Bronchial epithelial cell (primary cell): ENCODE data around the gene C3orf22. TPM values are rescaled to one million over a fixed set of nuclear protein-coding genes. Genes with fewer than 3 reads are reported as not detected.
A peak's percentile ranks its signal among the peaks of the same experiment; 100 is the strongest.

ENCODE experiments used
- DNase-seq: peaks from one replicate; pipeline ENCODE4 v3.0.0-alpha.2; 2010; ENCODE audit warnings: low read depth
- FAIRE-seq: peaks from 2 replicates; lab custom pipeline; 2011; peaks lifted over from hg19 to GRCh38; lab: Jason Lieb, UNC
- H3K27me3 ChIP-seq: 2 replicates; pipeline ENCODE4 v1.5.1; 2011; ENCODE audit warnings: low read length; ENCODE audit not compliant: control insufficient read depth, insufficient read depth
- H3K36me3 ChIP-seq: 2 replicates; pipeline ENCODE4 v1.5.1; 2011; ENCODE audit warnings: low read length; ENCODE audit not compliant: control insufficient read depth, insufficient read depth
- H3K4me3 ChIP-seq: 2 replicates; pipeline ENCODE4 v1.5.1; 2011; ENCODE audit warnings: mild to moderate bottlenecking, low read depth, low read length, control low read depth
- total RNA-seq: library from RNA; depleted of rRNA; stranded (reverse); fragments of >200 nt; gene quantifications from 2 replicates; pipeline ENCODE4 v1.2.1, GENCODE V29; 2014
- TF ChIP-seq, protein P1 (sequence below): IDR thresholded peaks from 2 replicates; pipeline ENCODE4 v1.5.1; 2011; ENCODE audit warnings: mild to moderate bottlenecking, moderate library complexity, low read length, control low read depth, inconsistent platforms; ENCODE audit not compliant: insufficient read depth, severe bottlenecking

C3orf22 gene
- total RNA-seq, 1 donor from 2014 or later: not detected

DNA sequence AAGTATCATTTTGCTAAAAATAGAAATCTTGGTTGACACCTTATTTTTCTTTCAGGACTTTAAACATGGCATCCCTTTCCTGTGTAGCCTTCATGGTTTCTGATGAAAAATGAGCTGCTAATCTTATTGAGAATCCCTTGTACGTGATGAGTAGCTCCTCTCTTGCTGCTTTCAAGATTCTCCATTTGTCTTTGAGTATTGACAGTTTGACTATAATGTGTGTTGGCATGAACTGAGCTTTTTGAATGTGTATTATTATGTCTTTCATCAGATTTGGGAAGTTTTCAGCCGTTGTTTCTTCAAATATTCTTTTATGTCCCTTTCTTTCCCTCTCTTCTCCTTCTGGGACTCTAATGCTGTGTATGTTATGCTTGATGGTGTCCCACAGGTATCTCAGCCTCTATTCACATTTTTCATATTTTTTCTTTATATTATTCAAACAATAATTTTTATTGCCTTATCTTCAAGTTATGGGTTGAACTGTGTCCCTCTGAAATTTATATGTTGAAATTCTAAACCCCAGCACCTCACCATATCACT is 4.1 kb upstream of the C3orf22 start:
- TF ChIP-seq, protein P1, sequence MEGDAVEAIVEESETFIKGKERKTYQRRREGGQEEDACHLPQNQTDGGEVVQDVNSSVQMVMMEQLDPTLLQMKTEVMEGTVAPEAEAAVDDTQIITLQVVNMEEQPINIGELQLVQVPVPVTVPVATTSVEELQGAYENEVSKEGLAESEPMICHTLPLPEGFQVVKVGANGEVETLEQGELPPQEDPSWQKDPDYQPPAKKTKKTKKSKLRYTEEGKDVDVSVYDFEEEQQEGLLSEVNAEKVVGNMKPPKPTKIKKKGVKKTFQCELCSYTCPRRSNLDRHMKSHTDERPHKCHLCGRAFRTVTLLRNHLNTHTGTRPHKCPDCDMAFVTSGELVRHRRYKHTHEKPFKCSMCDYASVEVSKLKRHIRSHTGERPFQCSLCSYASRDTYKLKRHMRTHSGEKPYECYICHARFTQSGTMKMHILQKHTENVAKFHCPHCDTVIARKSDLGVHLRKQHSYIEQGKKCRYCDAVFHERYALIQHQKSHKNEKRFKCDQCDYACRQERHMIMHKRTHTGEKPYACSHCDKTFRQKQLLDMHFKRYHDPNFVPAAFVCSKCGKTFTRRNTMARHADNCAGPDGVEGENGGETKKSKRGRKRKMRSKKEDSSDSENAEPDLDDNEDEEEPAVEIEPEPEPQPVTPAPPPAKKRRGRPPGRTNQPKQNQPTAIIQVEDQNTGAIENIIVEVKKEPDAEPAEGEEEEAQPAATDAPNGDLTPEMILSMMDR: no peak
- DNase-seq: no peak
- Histone ChIP-seq H3K36me3 (no peaks in the 10 kb centered on the region), H3K27me3 (peaks cover 5% of the 10 kb centered on the region), H3K4me3 (no peak overlapping the region)
- FAIRE-seq: no peak

DNA sequence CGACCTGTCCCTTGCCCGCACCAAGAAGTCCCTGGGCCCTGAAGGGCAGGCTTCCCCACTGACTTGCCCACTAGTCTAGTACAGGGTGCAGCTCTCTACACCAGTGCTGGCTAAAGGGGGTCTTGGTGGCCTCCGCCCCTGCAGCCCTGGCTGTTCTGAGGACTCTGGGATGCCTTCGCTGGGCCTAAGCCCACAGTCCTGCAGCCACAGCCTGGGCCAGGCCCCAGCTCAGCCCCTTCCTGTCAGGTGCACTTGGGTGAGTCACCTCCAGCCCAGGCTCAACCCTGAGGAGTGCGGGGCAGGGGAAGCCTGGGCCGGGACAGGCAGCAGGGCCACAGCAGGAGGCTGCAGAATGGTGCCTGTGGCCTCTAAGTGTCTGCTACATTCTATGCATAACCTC is 971 bp downstream of the C3orf22 start:
- FAIRE-seq (no peak), DNase-seq (no peak)
- H3K4me3 ChIP-seq: no peak overlapping the region
- no peaks in the 10 kb centered on the region for H3K27me3 ChIP-seq
- TF ChIP-seq, protein P1: no peak
- no peaks in the 10 kb centered on the region for H3K36me3 ChIP-seq

DNA sequence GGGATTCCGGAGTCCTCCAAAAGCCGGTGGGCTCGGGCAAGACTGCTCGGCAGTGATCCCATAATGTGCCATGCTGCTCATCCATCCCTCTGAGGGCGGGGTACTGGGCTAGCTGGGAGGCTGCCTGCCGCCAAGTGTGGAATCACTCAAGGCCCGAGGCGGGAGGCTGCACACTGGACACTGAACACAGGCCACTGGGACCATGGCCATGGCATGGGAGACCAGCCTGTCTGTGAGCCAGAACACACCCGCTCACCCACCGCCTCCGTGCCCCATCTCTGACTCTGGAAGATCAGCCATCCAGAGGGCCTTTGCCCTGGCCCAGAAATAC is 1.4 kb downstream of the C3orf22 start:
- H3K36me3 ChIP-seq: no peaks in the 10 kb centered on the region
- DNase-seq: no peak
- no peak overlapping the region for H3K4me3 ChIP-seq
- FAIRE-seq: no peak
- TF ChIP-seq, protein P1: no peak
- no peaks in the 10 kb centered on the region for H3K27me3 ChIP-seq

DNA sequence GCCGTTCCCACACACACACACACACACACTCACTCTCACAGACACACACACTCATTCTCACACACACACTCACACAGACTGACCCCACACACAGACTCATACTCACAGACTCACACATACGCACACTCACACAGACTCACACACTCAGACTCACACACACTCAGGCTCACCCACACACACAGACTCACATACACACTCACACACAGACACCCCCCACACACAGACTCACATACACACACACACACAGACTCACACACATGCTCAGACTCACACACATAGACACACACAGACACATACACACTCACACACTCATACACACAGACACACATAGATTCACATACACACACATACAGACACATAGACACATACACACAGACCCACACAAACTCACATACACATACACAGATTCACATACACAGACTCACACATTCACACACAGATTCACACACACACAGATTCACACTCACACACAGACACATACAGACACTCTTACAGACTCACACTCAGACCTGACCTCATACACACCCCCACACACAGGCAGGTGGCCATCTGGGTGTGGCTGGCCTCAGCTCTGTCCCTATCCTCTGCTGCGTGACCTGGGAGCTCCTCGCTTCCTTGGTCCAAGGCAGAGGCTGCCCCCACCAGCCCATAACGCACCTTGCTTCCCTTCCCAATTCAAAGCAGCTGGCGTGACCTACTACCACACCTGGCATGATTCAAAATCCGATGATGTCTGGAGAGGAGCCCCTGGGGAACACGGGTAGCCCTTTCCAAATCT is 1.9 kb downstream of the C3orf22 start:
- no peaks in the 10 kb centered on the region for H3K36me3 ChIP-seq
- H3K27me3 ChIP-seq: no peaks in the 10 kb centered on the region

DNA sequence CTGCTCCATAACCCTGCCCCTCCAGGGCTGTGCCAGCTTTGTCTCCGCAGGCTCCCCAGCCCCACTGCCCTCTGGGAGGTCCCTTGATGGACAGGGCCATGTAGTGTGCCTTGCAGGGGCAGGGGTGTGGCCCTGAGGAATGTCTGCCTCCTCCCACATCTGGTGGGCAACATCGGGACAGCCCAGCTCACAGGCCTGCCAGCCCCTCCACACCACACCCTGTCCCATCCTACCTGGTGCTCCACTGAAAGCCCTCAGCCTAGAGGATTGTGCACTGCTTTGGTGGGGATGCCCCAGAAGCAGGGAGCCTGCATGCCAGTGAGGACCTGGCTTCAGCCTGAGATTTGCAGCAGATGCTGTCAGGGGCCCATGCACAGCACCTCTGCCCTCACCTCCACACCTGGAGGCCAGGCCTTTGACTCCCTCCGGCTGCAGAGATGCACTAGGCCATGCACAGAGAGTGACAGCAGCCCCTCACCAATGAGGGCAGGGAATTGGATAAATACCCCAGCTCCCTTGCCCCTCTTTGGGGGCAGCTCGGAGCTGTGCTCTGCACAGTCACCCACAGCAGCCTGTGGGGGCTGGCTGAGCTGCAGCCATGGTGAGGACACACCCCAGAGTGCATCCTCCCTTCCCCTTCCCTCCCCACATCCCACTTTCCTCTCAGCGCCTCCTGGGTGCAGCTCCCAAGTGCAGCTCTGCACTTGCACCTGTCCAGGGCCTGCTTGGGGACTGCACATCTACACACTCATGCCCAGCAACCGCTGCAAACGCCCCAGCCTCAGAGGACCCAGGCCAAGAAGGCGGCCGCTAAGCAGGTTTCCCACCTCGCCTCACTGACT is 2.7 kb downstream of the C3orf22 start:
- no peak overlapping the region for H3K4me3 ChIP-seq
- H3K36me3 ChIP-seq: no peaks in the 10 kb centered on the region
- FAIRE-seq (no peak), DNase-seq (no peak)
- TF ChIP-seq, protein P1: no peak
- H3K27me3 ChIP-seq: no peaks in the 10 kb centered on the region

More for the DNA sequence above, 1.9 kb downstream of the C3orf22 start:
- peak; percentile 98 for FAIRE-seq
- H3K4me3 ChIP-seq: no peak overlapping the region
- no peak for DNase-seq
- TF ChIP-seq, protein P1: no peak
